Sigmoid colon (tissue), 7 donors: ENCODE data around the gene TTK. TPM values are rescaled to one million over a fixed set of nuclear protein-coding genes. Genes with fewer than 3 reads are reported as not detected.

Experiments used
- DNase-seq: peaks from one replicate; pipeline ENCODE4 v3.0.0-alpha.2; 2019
- H3K27ac ChIP-seq, 4 donors: fragments of 200-600 bp; sonication (generic); one replicate each; pipeline ENCODE4 v1.5.1; 2016 to 2019; ENCODE audit warnings: mild to moderate bottlenecking in 1 of 4
- H3K27me3 ChIP-seq, 3 donors: fragments of 200-600 bp; sonication (generic); one replicate each; pipeline ENCODE4 v1.5.1; 2019; ENCODE audit warnings: mild to moderate bottlenecking in 1 of 3
- H3K36me3 ChIP-seq, 4 donors: fragments of 200-600 bp; sonication (generic); one replicate each; pipeline ENCODE4 v1.5.1; 2016 to 2019
- H3K4me1 ChIP-seq, 4 donors: fragments of 200-600 bp; sonication (generic); one replicate each; pipeline ENCODE4 v1.5.1; 2017 to 2019
- H3K4me3 ChIP-seq, 4 donors: fragments of 200-600 bp; sonication (generic); one replicate each; pipeline ENCODE4 v1.5.1; 2017 to 2019; ENCODE audit warnings: mild to moderate bottlenecking in 2 of 4, moderate library complexity in 1 of 4
- H3K9me3 ChIP-seq, 4 donors: fragments of 200-600 bp in 3 of 4; sonication (generic) in 3 of 4; one replicate each; pipeline versions ENCODE4 v1.5.1 to v1.6.1; 2013 to 2019
- EP300 ChIP-seq, 4 donors: sonication (generic); formaldehyde crosslinking; IDR thresholded peaks; one replicate each; pipeline ENCODE4 v1.6.1; 2017; ENCODE audit warnings: antibody characterized with exemption in 4 of 4
- POLR2A ChIP-seq, 2 donors: fragments of 450-650 bp; IDR thresholded peaks; one replicate each; pipeline ENCODE4 v1.6.1; 2016; ENCODE audit warnings: antibody characterized with exemption in 2 of 2, mild to moderate bottlenecking in 2 of 2, moderate library complexity in 2 of 2
- POLR2AphosphoS5 ChIP-seq, 4 donors: sonication (generic); formaldehyde crosslinking; IDR thresholded peaks; one replicate each; pipeline ENCODE4 v1.6.1; 2017; ENCODE audit warnings: antibody characterized with exemption in 4 of 4
- WGBS, 2 donors: extraction: QIAGEN DNeasy Blood & Tissue Kit; methylation state at CpG; one replicate each; pipeline ENCODE4 v1.1.7; 2013; 5-methylcytosine and 5-hydroxymethylcytosine counted together
- intact Hi-C: fragments of 100-400 bp; cut with DNase I; formaldehyde crosslinking; loops from one replicate; pipeline ENCODE4 v1.15.1; 2023
- polyA plus RNA-seq, 3 donors: library from polyadenylated mRNA; stranded (reverse); fragments of 200-250 nt; gene quantifications; one replicate each; pipeline ENCODE4 v1.2.3, GENCODE V29; 2013
- total RNA-seq, 4 donors: library from RNA; depleted of rRNA; stranded (reverse); fragments of >200 nt; gene quantifications; one replicate each; pipeline ENCODE4 v1.1.0, GENCODE V29; 2016
- TF ChIP-seq, protein P1 (sequence below), 4 experiments: fragments of 450-650 bp in 3 of 4; fragments of 200-600 bp in 1 of 4; IDR thresholded peaks; one replicate each; pipeline ENCODE4 v1.5.1; 2016 to 2019; ENCODE audit warnings: antibody characterized with exemption in 4 of 4, mild to moderate bottlenecking in 3 of 4, moderate library complexity in 2 of 4
- donor health status: healthy with polysubstance abuse.
- donor health status: Bipolar disorder and iron deficiency.
- donor health status: healthy.

The TTK gene
- total and polyA plus RNA-seq, 7 donors, result 0.16 to 5.9 (median 0.55) TPM

DNA sequence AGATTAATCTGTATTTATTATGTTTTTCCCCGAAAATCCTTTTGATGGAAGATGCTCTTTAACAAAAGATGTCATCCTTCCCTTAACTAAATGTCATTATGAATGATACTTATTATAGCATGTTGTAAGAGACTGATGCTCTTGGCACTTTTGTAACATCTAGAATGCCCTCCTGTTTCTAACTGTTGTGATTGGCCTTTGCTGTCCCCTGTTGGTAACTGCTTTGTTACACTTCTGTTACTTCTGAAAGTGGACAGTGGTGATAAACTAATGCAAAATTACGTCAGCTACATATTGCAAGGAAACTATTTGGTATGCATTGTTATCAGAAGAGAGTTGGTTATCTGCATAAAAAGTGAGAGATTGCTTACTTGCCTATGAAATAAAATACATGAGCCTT, 5.8 kb downstream of the TTK start:
- no peak for TF ChIP-seq POLR2AphosphoS5 (IDR thresholded peaks at IDR 0.05)
- TF ChIP-seq POLR2A (IDR thresholded peaks at IDR 0.05), result no peak
- TF ChIP-seq EP300 (IDR thresholded peaks at IDR 0.05), result no peak
- TF ChIP-seq, protein P1, sequence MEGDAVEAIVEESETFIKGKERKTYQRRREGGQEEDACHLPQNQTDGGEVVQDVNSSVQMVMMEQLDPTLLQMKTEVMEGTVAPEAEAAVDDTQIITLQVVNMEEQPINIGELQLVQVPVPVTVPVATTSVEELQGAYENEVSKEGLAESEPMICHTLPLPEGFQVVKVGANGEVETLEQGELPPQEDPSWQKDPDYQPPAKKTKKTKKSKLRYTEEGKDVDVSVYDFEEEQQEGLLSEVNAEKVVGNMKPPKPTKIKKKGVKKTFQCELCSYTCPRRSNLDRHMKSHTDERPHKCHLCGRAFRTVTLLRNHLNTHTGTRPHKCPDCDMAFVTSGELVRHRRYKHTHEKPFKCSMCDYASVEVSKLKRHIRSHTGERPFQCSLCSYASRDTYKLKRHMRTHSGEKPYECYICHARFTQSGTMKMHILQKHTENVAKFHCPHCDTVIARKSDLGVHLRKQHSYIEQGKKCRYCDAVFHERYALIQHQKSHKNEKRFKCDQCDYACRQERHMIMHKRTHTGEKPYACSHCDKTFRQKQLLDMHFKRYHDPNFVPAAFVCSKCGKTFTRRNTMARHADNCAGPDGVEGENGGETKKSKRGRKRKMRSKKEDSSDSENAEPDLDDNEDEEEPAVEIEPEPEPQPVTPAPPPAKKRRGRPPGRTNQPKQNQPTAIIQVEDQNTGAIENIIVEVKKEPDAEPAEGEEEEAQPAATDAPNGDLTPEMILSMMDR (IDR thresholded peaks at IDR 0.05), result no peak
- H3K9me3 ChIP-seq, result no peaks in the 10 kb centered on the region
- DNase-seq, result no peak
- H3K27ac ChIP-seq, result no peak overlapping the region
- H3K27me3 ChIP-seq, result no peaks in the 10 kb centered on the region
- WGBS, 2 donors, result 76 to 93% methylated on average over 2 of the region's 2 CpGs
- no peaks in the 10 kb centered on the region for H3K4me1 ChIP-seq
- intact Hi-C loops, result no loop called here
- H3K4me3 ChIP-seq, result no peak overlapping the region
- H3K36me3 ChIP-seq, result no peaks in the 10 kb centered on the region

DNA sequence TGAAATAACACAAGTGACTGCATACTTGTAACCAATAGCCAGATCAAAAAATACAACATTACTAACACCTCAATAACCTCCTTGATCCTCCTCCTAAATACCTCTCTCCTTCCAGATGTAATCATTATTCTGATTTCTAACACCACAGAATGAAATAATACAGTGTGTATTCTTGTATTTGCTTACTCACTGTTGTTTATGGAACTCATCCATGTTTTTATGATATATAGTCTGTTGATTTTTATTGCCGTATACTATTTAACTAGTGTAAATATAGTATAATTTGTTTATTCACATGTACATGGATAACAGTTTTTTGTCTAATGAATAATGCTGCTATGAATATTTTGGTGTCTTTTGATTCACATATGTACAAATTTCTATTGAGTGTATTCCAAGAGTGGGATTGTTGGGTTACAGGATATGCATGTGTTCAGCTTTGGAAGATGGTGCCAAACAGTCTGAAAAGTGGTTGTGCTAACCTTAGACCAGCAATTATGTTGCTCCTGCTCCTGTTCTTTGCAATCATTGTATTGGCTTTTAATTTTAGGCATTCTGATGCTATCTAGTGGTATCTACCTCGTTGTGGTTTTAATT, 11.5 kb downstream of the TTK start:
- 35 to 69% methylated on average over 2 of the region's 2 CpGs for WGBS, 2 donors
- no peak for DNase-seq
- Histone ChIP-seq H3K4me1 (no peaks in the 10 kb centered on the region), H3K27me3 (no peaks in the 10 kb centered on the region), H3K4me3 (no peak overlapping the region), H3K9me3 (no peaks in the 10 kb centered on the region), H3K27ac (no peak overlapping the region), H3K36me3 (no peaks in the 10 kb centered on the region)
- intact Hi-C loops, result no loop called here
- TF ChIP-seq, protein P1 (IDR thresholded peaks at IDR 0.05), result no peak

DNA sequence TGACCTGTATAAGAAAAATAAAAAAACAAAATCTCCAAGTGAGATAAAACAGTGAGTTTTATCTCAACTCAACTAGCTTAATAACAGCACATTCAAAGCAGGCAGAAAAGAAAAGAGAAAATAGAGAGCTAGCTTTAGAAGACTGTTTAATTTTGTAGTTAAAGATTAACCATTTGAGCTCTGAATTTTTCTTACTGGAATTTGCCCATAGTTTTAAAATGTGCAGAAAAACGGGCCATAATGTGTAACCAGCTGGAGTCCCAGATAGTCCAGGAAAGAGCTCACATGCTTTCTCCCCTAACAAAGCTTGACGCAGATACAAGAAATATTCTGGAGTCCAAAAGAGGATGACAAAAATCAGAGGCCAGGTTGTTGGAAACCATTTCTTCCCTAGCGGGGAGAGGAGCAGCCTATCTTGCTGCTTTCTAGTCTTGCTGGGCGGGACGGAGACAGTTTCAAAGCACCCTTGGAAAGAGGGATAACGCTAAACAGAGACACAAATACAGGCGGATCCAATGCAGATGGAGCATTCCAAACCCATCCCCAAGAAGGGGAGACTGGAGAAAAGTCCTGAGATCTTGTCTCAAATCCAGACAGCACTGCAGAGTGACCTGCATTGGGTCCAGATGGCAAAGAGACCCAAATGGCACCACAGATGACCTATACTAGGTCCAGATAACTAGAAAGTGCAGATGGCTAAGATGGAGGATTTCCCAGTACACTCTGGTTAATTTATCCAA, 16.1 kb downstream of the TTK start:
- Histone ChIP-seq H3K27me3 (no peaks in the 10 kb centered on the region), H3K9me3 (no peaks in the 10 kb centered on the region), H3K4me3 (no peak overlapping the region), H3K27ac (no peak overlapping the region), H3K36me3 (no peaks in the 10 kb centered on the region), H3K4me1 (no peaks in the 10 kb centered on the region)
- DNase-seq, result no peak
- intact Hi-C loops, result no loop called here
- no peak for TF ChIP-seq POLR2A (IDR thresholded peaks at IDR 0.05)
- TF ChIP-seq, protein P1 (IDR thresholded peaks at IDR 0.05), result no peak
- TF ChIP-seq EP300 (IDR thresholded peaks at IDR 0.05), result no peak
- TF ChIP-seq POLR2AphosphoS5 (IDR thresholded peaks at IDR 0.05), result no peak
- 93 to 94% methylated on average over 7 of the region's 7 CpGs for WGBS, 2 donors

DNA sequence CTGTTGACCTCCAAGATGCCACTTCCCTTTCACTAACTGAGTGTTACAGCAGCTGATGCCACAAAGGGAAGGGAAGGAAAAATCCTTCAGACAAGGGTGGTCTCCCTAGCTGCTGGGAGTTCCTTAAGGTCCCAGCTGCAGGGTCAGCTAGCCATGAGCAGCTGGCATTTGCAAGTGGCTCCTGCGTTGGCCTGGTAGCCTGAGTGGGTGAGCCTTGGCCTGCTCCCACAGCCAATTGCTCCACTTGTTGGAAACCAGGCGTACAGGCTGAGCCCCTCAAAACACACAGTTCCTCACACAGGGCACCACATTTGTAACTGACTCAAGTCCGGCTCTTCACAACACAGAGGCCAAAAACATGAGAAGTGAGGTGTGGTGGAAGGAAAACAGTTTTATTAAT, 16.7 kb downstream of the TTK start:
- Histone ChIP-seq H3K27ac (no peak overlapping the region), H3K36me3 (no peaks in the 10 kb centered on the region), H3K4me3 (no peak overlapping the region), H3K4me1 (no peaks in the 10 kb centered on the region), H3K27me3 (no peaks in the 10 kb centered on the region), H3K9me3 (no peaks in the 10 kb centered on the region)
- 96 to 98% methylated on average over 3 of the region's 3 CpGs for WGBS, 2 donors
- TF ChIP-seq, protein P1 (IDR thresholded peaks at IDR 0.05), result no peak
- TF ChIP-seq POLR2AphosphoS5 (IDR thresholded peaks at IDR 0.05) (no peak), EP300 (IDR thresholded peaks at IDR 0.05) (no peak), POLR2A (IDR thresholded peaks at IDR 0.05) (no peak)
- intact Hi-C loops, result no loop called here
- no peak for DNase-seq
